GM21786 (cell line): ENCODE results near the gene LRRC51.
"Not testable (repeated sequence)": the region's sequence is repeated elsewhere in the genome, so short reads cannot be mapped to it uniquely, and the experiment has no call there.

Experiments
- ATAC-seq: cut with Tn5 transposase; IDR thresholded peaks from one replicate; pipeline ENCODE4 v1.9.1; 2021; ENCODE audit not compliant: unreplicated experiment

The LRRC51 gene

GRCh38 chr11:72103754-72104167, 23.1 kb downstream of the LRRC51 start:
- no peak for ATAC-seq

GRCh38 chr11:72105888-72106287, 25.2 kb downstream of the LRRC51 start, which contains the start of gene TOMT:
Gene TOMT (plus strand): TSS chr11:72105924. CDS start chr11:72105952, 28 bp downstream.
- no peak for ATAC-seq

DNA sequence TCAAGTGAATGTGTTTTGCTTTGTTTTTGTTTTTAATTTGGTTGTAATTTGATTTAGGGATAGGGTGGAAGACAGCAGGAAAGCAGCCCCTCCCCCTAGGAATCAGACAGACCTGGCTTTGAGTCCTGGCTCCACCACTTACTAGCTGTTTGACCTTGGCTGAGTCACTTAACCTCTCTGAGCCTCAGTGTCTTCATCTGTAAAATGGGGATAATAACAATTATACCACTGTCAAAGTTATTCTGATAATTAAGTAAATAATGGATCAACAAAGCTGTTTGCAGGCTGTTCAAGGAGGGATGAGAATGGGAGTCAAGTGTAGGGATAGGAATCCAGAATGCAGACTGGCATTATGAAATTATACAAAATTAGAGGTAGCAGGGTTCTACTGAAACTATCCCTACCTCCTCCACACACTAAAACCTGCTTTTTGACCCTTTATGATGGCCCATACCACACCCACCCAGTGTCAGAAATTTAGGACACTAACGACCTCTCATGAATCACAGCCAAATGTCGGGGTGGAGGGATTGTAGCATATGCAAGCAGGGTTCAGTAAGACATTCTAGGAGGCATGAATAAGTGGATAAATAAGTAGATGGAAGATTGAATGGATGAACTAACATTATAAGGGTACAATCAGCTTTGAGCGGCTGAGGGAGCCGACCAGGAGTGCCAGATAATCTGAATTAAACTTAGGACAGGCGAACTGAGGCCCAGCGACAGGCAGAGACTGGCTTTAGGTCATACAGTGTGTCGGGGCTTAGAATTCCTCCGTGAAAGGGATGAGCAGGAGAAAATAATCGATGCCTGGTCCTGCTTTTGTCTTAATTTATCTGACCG, 30.9 kb downstream of the LRRC51 start:
- peak; percentile 1 for ATAC-seq

DNA sequence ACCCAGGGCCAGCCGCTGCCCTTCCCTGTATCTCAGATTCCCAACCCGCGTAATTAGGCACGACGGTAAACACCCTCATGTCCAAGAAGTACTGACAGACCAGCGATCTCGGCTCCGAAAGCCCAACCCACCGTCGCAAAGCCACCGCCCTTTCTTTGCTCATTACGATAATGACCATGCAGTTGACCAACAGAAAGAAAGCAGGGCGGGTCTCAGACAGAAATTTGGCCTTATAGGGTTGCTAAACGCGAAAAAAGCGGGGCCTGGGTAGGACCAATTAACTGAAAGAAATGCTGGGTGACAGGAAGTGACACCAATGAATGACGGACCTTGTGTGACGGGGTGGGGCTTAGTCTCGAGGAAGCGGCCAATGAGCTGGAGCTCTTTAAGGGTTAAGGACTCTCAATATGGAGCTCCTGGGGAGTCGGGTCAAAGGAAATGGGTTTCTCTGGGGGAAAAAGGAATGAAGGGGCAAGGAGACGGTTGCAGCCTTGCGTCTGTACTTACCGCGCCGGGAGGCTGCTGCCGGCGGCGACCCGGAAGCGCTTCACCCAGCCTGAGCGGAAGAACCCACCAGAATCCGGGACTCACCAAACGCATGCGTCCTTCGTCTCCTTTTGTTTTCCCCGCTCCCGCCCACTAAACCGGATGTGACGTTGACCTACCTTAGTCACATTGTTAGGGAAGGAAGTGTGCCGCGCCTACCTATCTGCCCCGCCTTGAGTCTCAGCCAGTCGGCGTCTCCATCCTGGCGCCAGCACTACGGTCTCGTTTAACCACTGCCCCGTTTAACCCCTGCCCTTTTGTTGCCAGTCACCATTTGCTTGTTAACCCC, 31.7 kb downstream of the LRRC51 start, which contains the start of gene ANAPC15:
Gene ANAPC15 (minus strand): TSS at position 553 of the 835 bp plus-strand sequence. CDS start 1,419 bp downstream, outside the sequence.
- ATAC-seq: peak; percentile 89

GRCh38 chr11:72112978-72113808, 32.5 kb downstream of the LRRC51 start:
- ATAC-seq: no peak

GRCh38 chr11:72114570-72114969, 33.9 kb downstream of the LRRC51 start:
- ATAC-seq: no peak

GRCh38 chr11:72116019-72116755, 35.5 kb downstream of the LRRC51 start:
- ATAC-seq: no peak

GRCh38 chr11:72119198-72119597, 38.5 kb downstream of the LRRC51 start:
- ATAC-seq: no peak

DNA sequence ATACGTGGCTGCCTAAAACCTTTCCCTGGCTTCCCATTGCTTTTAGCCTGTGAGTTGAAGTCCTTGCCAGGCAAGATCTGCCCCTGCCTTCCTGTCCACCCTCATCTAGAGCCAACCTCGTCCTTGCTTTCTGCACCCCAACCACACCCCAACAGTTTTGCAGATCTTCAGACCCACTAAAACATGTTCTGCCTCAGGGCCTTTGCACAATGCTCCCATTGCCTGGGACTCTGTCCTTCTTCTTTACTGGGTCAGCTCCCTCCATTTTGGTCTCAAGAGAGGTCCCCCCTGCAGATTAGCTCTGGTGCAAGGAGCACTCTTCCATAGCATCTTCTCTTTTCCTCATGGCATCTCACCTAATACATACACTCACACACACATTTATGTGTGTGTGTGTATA, 40.3 kb downstream of the LRRC51 start:
- ATAC-seq: no peak

DNA sequence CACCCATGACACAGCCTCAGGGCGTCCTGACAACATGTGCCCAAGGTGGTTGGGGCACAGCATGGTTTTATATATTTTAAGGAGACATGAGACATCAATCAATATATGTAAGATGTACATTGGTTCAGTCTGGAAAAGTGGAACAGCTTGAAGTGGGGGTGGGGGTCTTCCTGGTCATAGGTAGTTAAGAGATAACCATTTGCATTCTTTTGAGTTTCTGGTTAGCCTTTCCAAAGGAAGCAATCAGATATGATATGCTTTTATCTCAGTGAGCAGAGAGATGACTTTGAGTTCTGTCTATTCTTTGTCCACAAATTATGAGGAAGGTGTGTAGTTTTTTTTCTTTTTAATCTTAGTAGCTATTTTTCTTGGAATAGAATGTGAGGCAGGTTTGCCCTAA, 42.0 kb downstream of the LRRC51 start:
- no peak for ATAC-seq

- ATAC-seq: no peak
Observed at GRCh38 chr11:72123117-72123653, 42.5 kb downstream of the LRRC51 start.

GRCh38 chr11:72124046-72124445, 43.4 kb downstream of the LRRC51 start:
- ATAC-seq: no peak

DNA sequence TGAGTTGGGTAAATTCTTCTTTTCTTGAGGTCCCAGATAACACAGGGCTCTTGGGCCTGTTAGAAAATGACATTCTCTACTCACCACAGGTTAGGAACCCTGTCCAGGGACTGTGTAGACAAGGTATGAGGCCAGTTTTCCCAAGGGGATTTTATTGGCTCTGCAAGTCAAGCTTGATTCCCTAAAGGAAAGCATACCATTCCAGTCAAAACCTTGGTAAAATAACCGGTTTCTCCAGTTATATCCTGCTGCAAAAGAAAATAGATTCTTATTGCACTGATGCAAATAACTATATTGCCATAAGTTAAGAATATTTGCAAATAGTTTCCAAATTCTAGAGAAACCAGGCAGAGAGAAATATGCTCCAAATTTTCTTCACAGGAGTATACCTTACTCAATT, 45.3 kb downstream of the LRRC51 start:
- ATAC-seq: no peak

DNA sequence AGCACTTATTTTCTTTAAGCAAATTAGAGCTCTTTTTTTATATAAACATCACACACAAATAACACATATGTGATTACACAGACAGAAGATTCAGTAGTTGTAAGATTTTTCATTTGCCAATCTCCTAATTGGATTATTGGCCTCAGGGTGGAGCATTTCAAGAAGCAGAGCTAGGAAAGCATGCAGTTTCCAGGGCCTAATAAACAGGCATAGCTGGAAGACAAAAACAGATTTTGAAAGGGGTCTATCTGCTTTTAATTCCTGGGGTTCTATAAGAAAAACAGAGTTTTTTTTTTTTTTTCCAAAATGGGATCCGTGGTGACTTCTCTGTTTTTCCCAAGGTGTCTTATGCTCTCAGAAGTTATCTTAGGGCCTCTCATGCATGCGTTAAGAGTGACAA, 47.3 kb downstream of the LRRC51 start:
- ATAC-seq: no peak

DNA sequence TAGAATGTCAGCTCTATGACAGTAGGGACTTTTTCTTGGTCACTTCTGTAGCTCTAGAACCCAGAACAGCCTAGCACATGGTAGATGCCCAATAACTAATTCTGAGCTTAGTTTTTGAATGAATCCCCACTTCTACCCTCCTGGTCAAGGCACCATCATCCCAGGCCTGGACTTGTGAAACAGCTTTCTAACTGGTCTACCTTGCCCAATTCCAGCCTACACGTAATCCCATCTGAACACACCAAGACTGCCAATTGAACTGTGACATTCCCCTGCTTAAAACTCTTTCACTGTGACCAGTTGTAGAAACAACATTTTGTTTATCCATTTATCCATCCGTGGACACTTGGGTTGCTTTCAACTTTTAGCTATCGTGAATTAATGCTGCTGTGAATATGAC, 48.7 kb downstream of the LRRC51 start:
- no peak for ATAC-seq

- ATAC-seq: no peak
Observed at GRCh38 chr11:72132646-72133045, 52.0 kb downstream of the LRRC51 start.

GRCh38 chr11:72135473-72135872, 54.8 kb downstream of the LRRC51 start, which contains the start of gene FOLR3:
Gene FOLR3 (plus strand): TSS chr11:72135725. CDS start chr11:72135953, 228 bp downstream.
- ATAC-seq: not testable (repeated sequence)

GRCh38 chr11:72135891-72136683, 55.4 kb downstream of the LRRC51 start:
- no peak for ATAC-seq

GRCh38 chr11:72136684-72137262, 56.1 kb downstream of the LRRC51 start:
- no peak for ATAC-seq
